Stimulated activated naive B cell treated with anti-CD40 and anti-IgM and Interleukin-4, amounts not matched to agents 10 μg/mL and 1 μg/mL and 100 μg/mL, for 72 hours (primary cell): ENCODE measurements around the gene KIAA1671.

Experiments
- ATAC-seq, 2 donors: fragments of 150-1000 bp; cut with Tn5 transposase; replicated peaks; 2 replicates each; pipeline ENCODE4 v1.10.0; 2021; ENCODE audit warnings: moderate library complexity in 1 of 2
- DNase-seq: peaks from one replicate; pipeline ENCODE4 v3.0.0; 2021
- H3K27ac Mint-ChIP-seq: one replicate; pipeline ENCODE4 v1.8.0; 2022; ENCODE audit warnings: mild to moderate bottlenecking, mixed read lengths
- H3K27me3 Mint-ChIP-seq, 2 donors: one replicate each; pipeline ENCODE4 v1.8.0; 2022; ENCODE audit warnings: mixed read lengths in 2 of 2
- H3K36me3 Mint-ChIP-seq, 2 donors: one replicate each; pipeline ENCODE4 v1.8.0; 2022; ENCODE audit warnings: mixed read lengths in 2 of 2, mild to moderate bottlenecking in 1 of 2
- H3K4me1 Mint-ChIP-seq, 2 donors: one replicate each; pipeline ENCODE4 v1.8.0; 2022; ENCODE audit warnings: mixed read lengths in 2 of 2, mild to moderate bottlenecking in 1 of 2
- H3K4me3 Mint-ChIP-seq, 2 donors: one replicate each; pipeline ENCODE4 v1.8.0; 2022; ENCODE audit warnings: mild to moderate bottlenecking in 2 of 2, mixed read lengths in 2 of 2, moderate library complexity in 1 of 2
- H3K9me3 Mint-ChIP-seq, 2 donors: one replicate each; pipeline ENCODE4 v1.8.0; 2022; ENCODE audit warnings: mixed read lengths in 2 of 2, mild to moderate bottlenecking in 1 of 2

The KIAA1671 gene

GRCh38 chr22:25092119-25092518, 139.6 kb downstream of the KIAA1671 start:
- no peak for DNase-seq
- Mint-ChIP-seq H3K36me3 (no peaks in the 10 kb centered on the region), H3K27me3 (peaks cover 10 to 17% of the 10 kb centered on the region in 2 donors), H3K4me1 (peaks cover 2 to 3% of the 10 kb centered on the region in 2 donors), H3K27ac (no peak overlapping the region), H3K9me3 (no peaks in the 10 kb centered on the region), H3K4me3 (no peak overlapping the region)
- ATAC-seq: no peak

- peaks cover 15 to 17% of the 10 kb centered on the region in 2 donors for H3K27me3 Mint-ChIP-seq
- no peaks in the 10 kb centered on the region for H3K9me3 Mint-ChIP-seq
- H3K27ac Mint-ChIP-seq: no peak overlapping the region
These were observed 142.1 kb downstream of the KIAA1671 start for GRCh38 chr22:25094579-25094978.

GRCh38 chr22:25095869-25096268, 143.4 kb downstream of the KIAA1671 start:
- Mint-ChIP-seq H3K9me3 (no peaks in the 10 kb centered on the region), H3K4me1 (no peaks in the 10 kb centered on the region), H3K27me3 (peaks cover 15 to 22% of the 10 kb centered on the region in 2 donors), H3K4me3 (no peak overlapping the region), H3K36me3 (no peaks in the 10 kb centered on the region), H3K27ac (no peak overlapping the region)
- no peak for ATAC-seq
- no peak for DNase-seq

More at GRCh38 chr22:25094579-25094978, 142.1 kb downstream of the KIAA1671 start:
- no peak for ATAC-seq
- Mint-ChIP-seq H3K36me3 (no peaks in the 10 kb centered on the region), H3K4me3 (no peak overlapping the region), H3K4me1 (no peaks in the 10 kb centered on the region)
- DNase-seq: no peak

- Mint-ChIP-seq H3K27me3 (peaks cover 13 to 22% of the 10 kb centered on the region in 2 donors), H3K36me3 (no peaks in the 10 kb centered on the region), H3K27ac (no peak overlapping the region), H3K4me3 (no peak overlapping the region), H3K9me3 (no peaks in the 10 kb centered on the region), H3K4me1 (no peaks in the 10 kb centered on the region)
- DNase-seq (no peak), ATAC-seq (no peak)
These were observed 144.3 kb downstream of the KIAA1671 start for GRCh38 chr22:25096638-25097405.

GRCh38 chr22:25098445-25099081, 146.0 kb downstream of the KIAA1671 start:
- H3K27me3 Mint-ChIP-seq: peaks cover 5 to 22% of the 10 kb centered on the region in 2 donors
- no peaks in the 10 kb centered on the region for H3K4me1 Mint-ChIP-seq
- H3K36me3 Mint-ChIP-seq: no peaks in the 10 kb centered on the region
- H3K27ac Mint-ChIP-seq: no peak overlapping the region
- no peak overlapping the region for H3K4me3 Mint-ChIP-seq
- ATAC-seq: no peak
- DNase-seq: no peak
- H3K9me3 Mint-ChIP-seq: no peaks in the 10 kb centered on the region

GRCh38 chr22:25099202-25099601, 146.7 kb downstream of the KIAA1671 start:
- Mint-ChIP-seq H3K9me3 (no peaks in the 10 kb centered on the region), H3K36me3 (no peaks in the 10 kb centered on the region), H3K27me3 (peaks cover 5 to 20% of the 10 kb centered on the region in 2 donors), H3K4me3 (no peak overlapping the region), H3K27ac (no peak overlapping the region), H3K4me1 (no peaks in the 10 kb centered on the region)
- no peak for ATAC-seq
- DNase-seq: no peak

GRCh38 chr22:25100402-25100801, 147.9 kb downstream of the KIAA1671 start:
- ATAC-seq (no peak), DNase-seq (no peak)
- H3K4me1 Mint-ChIP-seq: no peaks in the 10 kb centered on the region
- H3K4me3 Mint-ChIP-seq: no peak overlapping the region
- H3K27me3 Mint-ChIP-seq: peaks cover 5 to 24% of the 10 kb centered on the region in 2 donors
- H3K27ac Mint-ChIP-seq: no peak overlapping the region
- H3K36me3 Mint-ChIP-seq: no peaks in the 10 kb centered on the region
- H3K9me3 Mint-ChIP-seq: no peaks in the 10 kb centered on the region

GRCh38 chr22:25100948-25101347, 148.4 kb downstream of the KIAA1671 start:
- Mint-ChIP-seq H3K4me1 (peaks cover 2 to 3% of the 10 kb centered on the region in 2 donors), H3K27ac (no peak overlapping the region), H3K27me3 (peaks cover 8 to 25% of the 10 kb centered on the region in 2 donors), H3K4me3 (no peak overlapping the region), H3K9me3 (no peaks in the 10 kb centered on the region), H3K36me3 (no peaks in the 10 kb centered on the region)
- ATAC-seq: no peak
- DNase-seq: no peak

- peaks cover 14 to 28% of the 10 kb centered on the region in 2 donors for H3K27me3 Mint-ChIP-seq
- ATAC-seq (no peak), DNase-seq (no peak)
- H3K4me3 Mint-ChIP-seq: no peak overlapping the region
- H3K4me1 Mint-ChIP-seq: peaks cover 5 to 7% of the 10 kb centered on the region in 2 donors
- no peaks in the 10 kb centered on the region for H3K36me3 Mint-ChIP-seq
- no peaks in the 10 kb centered on the region for H3K9me3 Mint-ChIP-seq
- no peak overlapping the region for H3K27ac Mint-ChIP-seq
These were observed 149.0 kb downstream of the KIAA1671 start for GRCh38 chr22:25101501-25101900.

GRCh38 chr22:25101986-25102385, 149.5 kb downstream of the KIAA1671 start:
- Mint-ChIP-seq H3K36me3 (no peaks in the 10 kb centered on the region), H3K9me3 (no peaks in the 10 kb centered on the region), H3K4me1 (peaks cover 5 to 7% of the 10 kb centered on the region in 2 donors), H3K27me3 (peaks cover 14 to 24% of the 10 kb centered on the region in 2 donors), H3K27ac (no peak overlapping the region), H3K4me3 (no peak overlapping the region)
- DNase-seq: no peak
- ATAC-seq: no peak

- Mint-ChIP-seq H3K4me1 (peaks cover 5 to 7% of the 10 kb centered on the region in 2 donors), H3K36me3 (no peaks in the 10 kb centered on the region)
- no peak for DNase-seq
These were observed 150.2 kb downstream of the KIAA1671 start for GRCh38 chr22:25102722-25103121.

GRCh38 chr22:25104367-25104766, 151.9 kb downstream of the KIAA1671 start:
- Mint-ChIP-seq H3K4me3 (no peak overlapping the region), H3K27me3 (peaks cover 19 to 33% of the 10 kb centered on the region in 2 donors), H3K4me1 (peaks cover 5 to 7% of the 10 kb centered on the region in 2 donors), H3K36me3 (no peaks in the 10 kb centered on the region), H3K9me3 (no peaks in the 10 kb centered on the region), H3K27ac (no peak overlapping the region)
- ATAC-seq (no peak), DNase-seq (no peak)

More at GRCh38 chr22:25102722-25103121, 150.2 kb downstream of the KIAA1671 start:
- H3K9me3 Mint-ChIP-seq: no peaks in the 10 kb centered on the region
- H3K4me3 Mint-ChIP-seq: no peak overlapping the region
- no peak overlapping the region for H3K27ac Mint-ChIP-seq
- no peak for ATAC-seq
- H3K27me3 Mint-ChIP-seq: peaks cover 14 to 24% of the 10 kb centered on the region in 2 donors

- H3K27ac Mint-ChIP-seq: no peak overlapping the region
- ATAC-seq: peak; percentile 49 to 56
- peaks cover 26 to 45% of the 10 kb centered on the region in 2 donors for H3K27me3 Mint-ChIP-seq
- no peaks in the 10 kb centered on the region for H3K9me3 Mint-ChIP-seq
- H3K4me1 Mint-ChIP-seq: peaks cover 10 to 14% of the 10 kb centered on the region in 2 donors
- H3K4me3 Mint-ChIP-seq: no peak overlapping the region
- no peak for DNase-seq
- H3K36me3 Mint-ChIP-seq: no peaks in the 10 kb centered on the region
These were observed 153.5 kb downstream of the KIAA1671 start for GRCh38 chr22:25105817-25106650.

- Mint-ChIP-seq H3K36me3 (no peaks in the 10 kb centered on the region), H3K9me3 (no peaks in the 10 kb centered on the region), H3K27me3 (peaks cover 51 to 74% of the 10 kb centered on the region in 2 donors), H3K4me1 (peaks cover 14 to 23% of the 10 kb centered on the region in 2 donors), H3K4me3 (peak overlapping the region in 1 of 2 donors; percentile 73), H3K27ac (no peak overlapping the region)
- ATAC-seq (no peak), DNase-seq (no peak)
These were observed 157.5 kb downstream of the KIAA1671 start for GRCh38 chr22:25109878-25110595.
